Subcutaneous abdominal adipose tissue (tissue), 5 donors: Measurements from ENCODE around the gene VPS13D.

Experiments used
- H3K27ac ChIP-seq: one replicate; pipeline ENCODE4 v1.7.0; 2013; ENCODE audit warnings: low read depth, mild to moderate bottlenecking, inconsistent platforms, low read length, moderate library complexity
- H3K27me3 ChIP-seq, 5 donors: one replicate each; pipeline ENCODE4 v1.7.0; 2013; ENCODE audit warnings: low read length in 5 of 5, inconsistent platforms in 1 of 5; ENCODE audit not compliant: control insufficient read depth in 5 of 5, insufficient read depth in 4 of 5
- H3K36me3 ChIP-seq, 5 donors: one replicate each; pipeline ENCODE4 v1.7.0; 2013; ENCODE audit warnings: low read length in 5 of 5; ENCODE audit not compliant: control insufficient read depth in 5 of 5, insufficient read depth in 5 of 5
- H3K4me1 ChIP-seq, 5 donors: one replicate each; pipeline ENCODE4 v1.7.0; 2013; ENCODE audit warnings: low read length in 5 of 5, mild to moderate bottlenecking in 3 of 5, moderate library complexity in 1 of 5; ENCODE audit not compliant: control insufficient read depth in 5 of 5, insufficient read depth in 5 of 5
- H3K4me3 ChIP-seq, 5 donors: one replicate each; pipeline ENCODE4 v1.7.0; 2013; ENCODE audit warnings: low read length in 5 of 5, low read depth in 1 of 5
- H3K9ac ChIP-seq, 5 donors: one replicate each; pipeline ENCODE4 v1.7.0; 2013; ENCODE audit warnings: low read length in 5 of 5, mild to moderate bottlenecking in 4 of 5, moderate library complexity in 3 of 5
- H3K9me3 ChIP-seq, 5 donors: one replicate each; pipeline ENCODE4 v1.7.0; 2013; ENCODE audit warnings: low read length in 5 of 5; ENCODE audit not compliant: control insufficient read depth in 5 of 5
- donor health status: healthy.
- donor health status: healthy.
- donor health status: healthy.
- donor health status: healthy.
- donor health status: healthy.

Gene VPS13D

DNA sequence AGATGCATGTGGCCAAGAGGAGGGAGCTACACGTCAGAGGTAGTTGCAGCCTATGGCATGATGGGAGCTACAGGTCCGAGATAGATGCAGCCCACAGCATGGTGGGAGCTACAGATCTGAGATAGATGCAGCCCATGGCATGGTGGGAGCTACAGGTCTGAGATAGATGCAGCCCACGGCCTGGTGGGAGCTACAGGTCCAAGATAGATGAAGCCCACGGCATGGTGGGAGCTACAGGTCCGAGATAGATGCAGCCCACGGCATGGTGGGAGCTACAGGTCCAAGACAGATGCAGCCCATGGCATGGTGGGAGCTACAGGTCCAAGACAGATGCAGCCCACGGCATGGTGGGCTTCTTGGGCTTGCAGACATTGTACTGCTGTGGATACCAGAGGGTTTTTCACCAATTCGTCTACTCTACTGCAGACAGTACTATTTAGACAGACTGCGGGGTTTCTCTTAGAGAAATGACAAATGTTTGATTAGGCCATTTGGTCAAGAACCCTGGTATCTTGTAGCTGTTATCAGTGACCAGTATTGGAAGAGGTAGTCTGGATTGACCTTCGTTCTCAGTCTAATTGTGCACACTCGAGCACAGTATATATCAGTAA, 260.8 kb downstream of the VPS13D start:
- H3K9me3 ChIP-seq, result no peaks in the 10 kb centered on the region
- no peak overlapping the region for H3K4me3 ChIP-seq
- peaks cover 7 to 17% (median 14%) of the 10 kb centered on the region in 5 donors for H3K4me1 ChIP-seq
- no peaks in the 10 kb centered on the region for H3K27me3 ChIP-seq
- H3K36me3 ChIP-seq, result peaks cover 0 to 16% (median 8%) of the 10 kb centered on the region in 5 donors
- no peak overlapping the region for H3K27ac ChIP-seq
- H3K9ac ChIP-seq, result no peak overlapping the region

DNA sequence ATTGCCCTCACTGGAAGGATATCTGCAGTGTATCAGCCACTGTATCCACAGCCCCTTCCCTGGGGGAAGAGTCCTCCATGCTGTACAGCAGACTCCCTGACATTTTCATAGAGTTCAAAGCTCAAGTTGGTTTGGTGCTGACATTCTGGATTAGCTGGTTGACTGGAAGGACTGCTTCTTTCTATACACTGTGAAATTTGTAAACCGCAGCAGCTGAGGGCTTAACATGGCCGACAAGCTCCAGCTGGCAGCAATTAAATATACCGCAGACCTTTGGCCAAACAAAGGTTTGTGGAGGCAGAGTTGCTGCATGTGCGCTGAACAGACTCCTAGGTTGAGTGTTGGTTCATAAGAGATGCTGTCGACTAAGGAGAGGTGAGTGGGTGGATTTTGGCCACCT, 261.8 kb downstream of the VPS13D start:
- Histone ChIP-seq H3K9me3 (no peaks in the 10 kb centered on the region), H3K4me1 (peaks cover 2 to 15% (median 7%) of the 10 kb centered on the region in 5 donors), H3K27me3 (no peaks in the 10 kb centered on the region), H3K4me3 (no peak overlapping the region), H3K9ac (no peak overlapping the region), H3K27ac (no peak overlapping the region), H3K36me3 (peaks cover 0 to 16% (median 8%) of the 10 kb centered on the region in 5 donors)

DNA sequence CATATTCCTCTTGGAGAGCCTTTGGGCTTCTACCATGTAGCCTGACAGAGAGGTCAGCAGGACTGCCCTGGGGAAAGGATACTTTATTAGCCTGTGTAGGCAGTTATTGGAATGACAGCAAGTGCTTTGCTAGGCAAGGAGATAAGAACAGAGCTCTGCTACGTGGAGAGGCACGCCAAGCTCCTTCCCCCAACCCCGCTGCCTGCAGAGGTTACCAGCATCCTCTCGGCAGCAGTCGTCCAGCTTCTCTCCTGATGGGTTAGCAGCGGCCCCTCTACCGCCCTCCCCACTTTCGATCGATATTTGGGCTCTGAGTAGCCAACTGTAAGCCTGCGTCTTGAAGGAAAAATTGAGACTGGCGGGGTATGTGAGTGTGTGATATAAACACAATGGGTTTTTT, 265.9 kb downstream of the VPS13D start:
- Histone ChIP-seq H3K27ac (peak overlapping the region; percentile 47), H3K27me3 (no peaks in the 10 kb centered on the region), H3K9me3 (no peaks in the 10 kb centered on the region), H3K4me3 (no peak overlapping the region), H3K9ac (no peak overlapping the region), H3K4me1 (peaks cover 0 to 30% (median 15%) of the 10 kb centered on the region in 5 donors), H3K36me3 (peaks cover 0 to 24% (median 11%) of the 10 kb centered on the region in 5 donors)

DNA sequence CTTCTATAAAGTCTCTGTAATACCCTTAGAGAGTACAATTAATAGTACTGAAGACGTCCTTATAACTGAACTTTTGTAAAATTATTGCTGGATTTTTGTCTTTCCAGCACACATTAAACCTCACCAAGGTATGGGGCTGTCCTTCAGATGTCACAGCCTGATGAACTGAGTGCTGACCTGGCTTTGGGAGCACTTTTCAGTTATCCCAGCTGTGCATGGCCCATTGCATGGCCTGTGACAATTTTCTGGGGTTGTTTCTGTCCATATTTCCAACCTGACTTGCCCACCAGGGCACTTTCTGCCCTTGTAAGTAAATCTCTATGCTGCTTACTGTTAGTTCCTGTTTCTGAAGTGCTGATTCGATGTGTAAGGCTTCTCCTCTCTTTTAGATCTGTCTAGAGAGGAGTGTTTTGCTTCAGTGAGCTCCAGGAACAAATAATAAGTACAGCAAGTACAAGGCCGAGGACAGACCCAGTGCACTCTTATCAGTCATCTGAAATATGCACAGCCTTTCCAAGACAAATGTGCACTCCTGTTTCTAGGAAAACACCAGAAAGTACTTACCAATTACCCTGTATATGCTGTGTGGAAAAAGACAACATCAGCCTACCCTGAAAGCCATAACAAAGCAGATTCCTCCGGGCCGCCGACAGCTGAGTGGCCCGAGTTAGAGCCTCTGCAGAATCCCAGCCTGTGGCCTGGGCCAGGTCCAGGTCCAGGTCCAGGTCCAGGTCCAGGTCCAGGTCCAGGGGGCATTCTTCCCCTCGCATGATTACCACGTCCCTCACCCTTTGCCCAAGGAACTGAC, 266.5 kb downstream of the VPS13D start:
- peak overlapping the region in 1 of 5 donors; percentile 14 for H3K9ac ChIP-seq
- H3K4me1 ChIP-seq, result peaks cover 0 to 30% (median 15%) of the 10 kb centered on the region in 5 donors
- H3K27me3 ChIP-seq, result no peaks in the 10 kb centered on the region
- H3K27ac ChIP-seq, result peak overlapping the region; percentile 47
- H3K4me3 ChIP-seq, result no peak overlapping the region
- peaks cover 0 to 18% (median 6%) of the 10 kb centered on the region in 5 donors for H3K36me3 ChIP-seq
- H3K9me3 ChIP-seq, result no peaks in the 10 kb centered on the region

DNA sequence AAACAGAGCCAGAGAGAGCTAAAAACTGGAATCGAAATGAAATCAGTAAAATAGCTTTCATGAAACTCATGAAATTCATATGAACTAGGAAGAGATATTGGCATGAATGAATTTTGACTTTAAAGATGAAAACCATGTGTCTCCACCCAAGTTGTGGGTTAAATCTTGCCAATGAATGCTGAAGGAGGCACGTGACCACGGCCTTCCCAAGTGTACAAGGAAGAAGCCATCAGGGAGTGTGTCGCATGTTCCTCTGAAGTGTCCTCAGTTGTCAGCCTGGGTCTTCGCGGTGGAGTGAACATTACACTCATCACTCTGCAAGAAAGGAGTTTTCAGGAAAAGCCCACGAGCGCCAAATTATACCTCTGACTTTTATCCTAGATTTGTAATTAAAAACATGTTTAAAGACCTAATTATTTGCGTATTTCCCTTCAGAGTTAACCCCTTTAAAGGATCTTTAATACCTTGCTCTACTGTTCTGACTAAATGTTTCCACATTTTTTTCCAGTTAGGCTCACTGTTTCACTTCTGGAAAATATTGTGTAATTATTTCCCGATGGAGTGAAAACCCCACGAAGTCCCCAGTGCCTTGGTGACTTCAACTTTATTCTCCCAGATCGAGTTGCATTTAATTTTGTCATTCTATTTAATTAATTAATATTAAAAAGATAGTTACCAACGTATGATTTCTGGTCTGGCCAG, 269.9 kb downstream of the VPS13D start:
- Histone ChIP-seq H3K27me3 (no peaks in the 10 kb centered on the region), H3K4me1 (peaks cover 0 to 30% (median 15%) of the 10 kb centered on the region in 5 donors), H3K36me3 (peaks cover 0 to 16% (median 11%) of the 10 kb centered on the region in 5 donors), H3K27ac (peak overlapping the region; percentile 85), H3K9me3 (no peaks in the 10 kb centered on the region), H3K4me3 (no peak overlapping the region), H3K9ac (peak overlapping the region in 3 of 5 donors; percentile 13 to 84 (median 65))

DNA sequence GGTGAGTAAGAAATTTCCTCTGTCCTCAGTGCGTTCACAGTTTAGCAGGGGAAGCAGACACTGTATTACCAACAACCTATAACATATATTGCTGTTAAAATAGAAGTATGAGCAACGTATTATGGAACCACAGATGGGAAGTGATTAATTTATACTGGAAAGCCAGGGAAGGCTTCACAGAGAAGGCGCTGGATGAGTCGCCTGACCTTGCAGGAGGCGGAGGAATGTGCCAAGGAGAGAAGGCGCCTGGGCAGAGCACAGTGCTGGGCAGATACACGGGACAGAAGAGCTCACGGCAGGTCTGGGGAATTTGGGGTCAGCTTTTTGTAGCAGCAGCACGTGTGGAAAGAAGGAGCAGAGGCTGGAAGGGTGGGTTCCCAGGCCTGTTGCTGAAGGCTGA, 271.8 kb downstream of the VPS13D start:
- H3K9ac ChIP-seq, result peak overlapping the region in 1 of 5 donors; percentile 18
- no peaks in the 10 kb centered on the region for H3K9me3 ChIP-seq
- no peak overlapping the region for H3K4me3 ChIP-seq
- H3K27me3 ChIP-seq, result no peaks in the 10 kb centered on the region
- peaks cover 0 to 21% (median 13%) of the 10 kb centered on the region in 5 donors for H3K4me1 ChIP-seq
- peak overlapping the region; percentile 71 for H3K27ac ChIP-seq
- peaks cover 0 to 24% (median 22%) of the 10 kb centered on the region in 5 donors for H3K36me3 ChIP-seq

DNA sequence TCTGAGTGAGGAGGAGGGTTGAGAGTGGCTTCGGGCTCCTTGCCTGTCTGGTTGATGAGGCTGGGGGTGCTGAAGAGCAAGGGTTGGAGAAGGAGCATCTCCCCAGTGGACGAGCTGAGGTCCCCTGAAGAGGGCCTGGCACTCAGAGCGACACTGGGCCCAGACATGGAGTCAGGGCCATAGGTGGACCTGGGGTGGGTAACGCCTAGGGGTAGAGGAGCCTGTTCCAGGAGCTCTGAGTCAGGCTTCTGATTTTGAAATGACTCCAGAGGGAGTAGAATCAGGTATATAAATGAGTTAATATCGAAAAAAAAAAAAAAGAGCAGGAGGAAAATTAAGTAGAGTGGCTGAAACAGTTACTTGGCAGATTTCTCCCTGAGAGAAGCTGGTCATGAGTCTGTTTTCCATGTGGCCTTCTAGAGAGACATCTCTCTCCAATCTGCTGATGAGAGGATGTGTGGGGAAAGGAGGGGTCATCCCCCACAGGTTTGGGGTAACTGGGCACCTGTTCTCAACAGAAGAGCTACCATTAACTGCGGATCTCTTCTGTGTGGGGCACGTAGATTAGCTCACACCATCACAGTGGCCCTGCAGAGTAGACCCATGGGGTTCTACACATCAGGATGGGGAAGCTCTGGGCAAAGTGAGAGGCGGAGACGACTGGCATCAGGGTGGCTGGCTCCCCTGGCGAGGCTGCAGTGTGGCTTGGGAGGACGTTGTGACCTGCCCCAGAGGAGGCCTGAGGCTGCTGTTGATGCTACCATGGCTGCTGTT, 272.7 kb downstream of the VPS13D start:
- Histone ChIP-seq H3K27me3 (no peaks in the 10 kb centered on the region), H3K9ac (no peak overlapping the region), H3K27ac (no peak overlapping the region), H3K4me1 (peaks cover 0 to 18% (median 12%) of the 10 kb centered on the region in 5 donors), H3K36me3 (peaks cover 0 to 28% (median 24%) of the 10 kb centered on the region in 5 donors), H3K9me3 (no peaks in the 10 kb centered on the region), H3K4me3 (no peak overlapping the region)

DNA sequence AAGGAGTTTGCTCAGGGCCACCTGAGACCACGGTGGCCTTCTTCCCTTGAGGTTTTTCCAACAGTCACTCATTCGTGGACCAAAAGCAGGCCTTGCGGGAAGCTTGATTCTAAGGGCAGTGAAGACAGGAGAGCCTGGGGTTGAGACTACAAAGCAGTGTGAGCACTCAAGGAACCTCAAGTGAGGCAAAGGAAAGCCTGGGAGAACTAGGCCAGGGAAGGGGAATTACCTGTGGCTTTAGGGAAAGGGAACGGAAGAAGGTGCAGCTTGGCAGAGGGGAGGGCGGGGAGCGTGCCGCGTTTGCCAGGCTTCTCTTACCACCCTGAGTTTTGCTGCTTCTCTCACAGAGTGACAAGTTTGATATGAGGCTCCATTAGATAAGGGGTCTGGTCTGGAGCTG, 273.9 kb downstream of the VPS13D start:
- H3K4me3 ChIP-seq, result no peak overlapping the region
- peaks cover 0 to 15% (median 11%) of the 10 kb centered on the region in 5 donors for H3K4me1 ChIP-seq
- H3K27me3 ChIP-seq, result no peaks in the 10 kb centered on the region
- no peaks in the 10 kb centered on the region for H3K9me3 ChIP-seq
- H3K36me3 ChIP-seq, result peaks cover 0 to 34% (median 24%) of the 10 kb centered on the region in 5 donors
- H3K9ac ChIP-seq, result no peak overlapping the region
- H3K27ac ChIP-seq, result no peak overlapping the region

DNA sequence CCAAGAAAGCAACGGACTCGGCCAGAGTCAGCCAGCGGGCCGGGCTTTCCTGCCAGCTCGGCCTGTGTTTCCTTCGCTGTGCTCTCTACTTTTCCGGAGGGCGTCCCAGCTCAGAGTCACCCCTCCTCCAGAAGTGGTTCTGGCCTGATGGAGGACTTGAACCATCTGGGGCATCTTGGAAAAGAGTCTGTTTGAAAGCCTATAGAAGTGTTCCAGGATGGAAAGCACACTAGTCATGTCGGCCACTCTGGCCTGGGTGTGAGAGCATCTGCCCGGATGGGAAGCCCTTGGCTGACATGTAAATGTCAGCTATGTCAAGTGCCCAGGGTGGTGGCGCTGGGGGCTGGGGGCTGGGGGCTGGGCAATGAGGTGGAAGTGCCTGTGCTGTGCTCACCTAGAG, 274.8 kb downstream of the VPS13D start:
- Histone ChIP-seq H3K27ac (no peak overlapping the region), H3K9me3 (no peaks in the 10 kb centered on the region), H3K36me3 (peaks cover 0 to 36% (median 25%) of the 10 kb centered on the region in 5 donors), H3K4me3 (no peak overlapping the region), H3K27me3 (no peaks in the 10 kb centered on the region), H3K9ac (no peak overlapping the region), H3K4me1 (peaks cover 0 to 8% (median 2%) of the 10 kb centered on the region in 5 donors)
